Measurements from ENCODE around the gene EIF2D. TPM values are rescaled to one million over a fixed set of nuclear protein-coding genes. Genes with fewer than 3 reads are reported as not detected.
A peak's percentile ranks its signal among the peaks of the same experiment; 100 is the strongest.

The EIF2D gene
- total RNA-seq, 1 experiment from 2014 or later: 25.2 TPM

- DNase-seq (ENCODE audit: low read depth): no peak
Observed at GRCh38 chr1:206550446-206550845, 61.8 kb downstream of the EIF2D start.

GRCh38 chr1:206547104-206547503 lies 65.2 kb downstream of the EIF2D start:
- DNase-seq (ENCODE audit: low read depth): no peak

GRCh38 chr1:206545351-206545750 lies 66.9 kb downstream of the EIF2D start:
- no peak for DNase-seq (ENCODE audit: low read depth)

DNA sequence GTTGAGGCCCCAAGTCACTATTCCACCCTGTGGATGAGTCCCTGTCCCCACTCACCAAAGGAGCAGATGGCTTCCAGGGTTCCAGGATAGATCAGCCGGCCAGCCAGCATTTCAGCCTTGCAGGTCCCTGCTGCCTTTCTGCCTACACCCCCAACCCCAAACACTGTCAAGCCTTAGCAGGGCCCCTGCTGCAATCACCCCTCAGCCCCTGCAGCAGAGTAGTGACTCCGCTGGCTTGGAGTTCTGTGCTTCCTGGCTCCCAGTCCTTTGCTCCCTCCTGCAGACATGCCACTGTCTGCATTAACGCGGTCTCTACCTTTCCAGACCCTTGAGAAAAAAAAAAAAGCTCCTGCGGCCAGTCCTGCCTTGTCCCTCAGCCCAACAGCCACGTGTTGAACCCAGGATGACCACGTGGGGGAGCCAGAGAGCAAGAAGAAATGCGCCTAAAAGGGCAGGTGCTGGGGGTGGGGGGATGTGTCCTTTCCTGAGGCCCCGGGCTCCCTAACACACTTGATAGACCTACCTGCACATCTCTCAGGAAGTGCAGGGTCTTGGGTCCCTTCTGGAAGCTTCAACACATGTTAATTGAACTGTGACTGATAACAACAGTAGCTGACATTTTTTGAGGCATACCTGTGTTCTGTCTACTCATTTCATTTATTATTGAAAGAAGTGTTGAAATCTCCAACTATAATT lies 67.6 kb downstream of the EIF2D start:
- DNase-seq (ENCODE audit: low read depth): peak; percentile 65

Other genes starting within 250 kb of the EIF2D start
- gene IKBKE, start 142.0 kb downstream of the EIF2D start, total RNA-seq (2014; rRNA removed; shearing (Covaris generic)): 12.2 and 14.7 TPM in 2 replicates
- 0.69 and 1.5 TPM in 2 replicates for gene RASSF5, start 104.9 kb downstream of the EIF2D start, total RNA-seq (2014; rRNA removed; shearing (Covaris generic))
- gene DYRK3, start 23.1 kb upstream of the EIF2D start, total RNA-seq (2014; rRNA removed; shearing (Covaris generic)): 15.8 and 16.9 TPM in 2 replicates
- gene MAPKAPK2, start 72.4 kb upstream of the EIF2D start, total RNA-seq (2014; rRNA removed; shearing (Covaris generic)): 28.8 and 32.0 TPM in 2 replicates
- gene IL19, start 158.3 kb upstream of the EIF2D start, total RNA-seq (2014; rRNA removed; shearing (Covaris generic)): not detected in 2 replicates
- gene IL10, start 160.0 kb upstream of the EIF2D start, total RNA-seq (2014; rRNA removed; shearing (Covaris generic)): not detected in 2 replicates

Measured in Daoy (cell line).